Neural progenitor cell (in vitro differentiated cells): ENCODE results near the gene ASPDH. TPM values are rescaled to one million over a fixed set of nuclear protein-coding genes. Genes with fewer than 3 reads are reported as not detected.

ENCODE experiments used
- DNase-seq: peaks from one replicate; pipeline ENCODE4 v3.0.0-alpha.2; 2016; ENCODE audit warnings: low spot score
- H2AFZ ChIP-seq: fragments of 200-600 bp; sonication (generic); replicated peaks from 2 replicates; pipeline ENCODE4 v1.6.1; 2016; ENCODE audit warnings: antibody characterized with exemption
- H3F3A ChIP-seq: fragments of 200-600 bp; sonication (generic); 2 replicates; pipeline ENCODE4 v1.6.1; 2016; ENCODE audit warnings: antibody characterized with exemption, low read depth
- H3K27ac ChIP-seq: fragments of 200-600 bp; sonication (generic); 2 replicates; pipeline ENCODE4 v1.5.1; 2016; ENCODE audit warnings: mild to moderate bottlenecking
- H3K27me3 ChIP-seq: fragments of 200-600 bp; sonication (generic); 2 replicates; pipeline ENCODE4 v1.6.1; 2016; ENCODE audit warnings: mild to moderate bottlenecking, moderate library complexity
- H3K36me3 ChIP-seq: fragments of 200-600 bp; sonication (generic); 2 replicates; pipeline ENCODE4 v1.5.1; 2016
- H3K4me1 ChIP-seq: fragments of 200-600 bp; sonication (generic); 2 replicates; pipeline ENCODE4 v1.6.1; 2016; ENCODE audit warnings: mixed run types
- H3K4me2 ChIP-seq: fragments of 200-600 bp; sonication (generic); 2 replicates; pipeline ENCODE4 v1.6.1; 2016
- H3K4me3 ChIP-seq: fragments of 200-600 bp; sonication (generic); 2 replicates; pipeline ENCODE4 v1.5.1; 2016
- H3K79me2 ChIP-seq: fragments of 200-600 bp; sonication (generic); 2 replicates; pipeline ENCODE4 v1.6.1; 2016; ENCODE audit warnings: low read depth
- H3K9ac ChIP-seq: fragments of 200-600 bp; sonication (generic); 2 replicates; pipeline ENCODE4 v1.6.1; 2016
- H3K9me3 ChIP-seq: fragments of 200-600 bp; sonication (generic); 2 replicates; pipeline ENCODE4 v1.5.1; 2016; ENCODE audit warnings: low read depth
- H4K20me1 ChIP-seq: fragments of 200-600 bp; sonication (generic); 2 replicates; pipeline ENCODE4 v1.6.1; 2016; ENCODE audit warnings: low read depth
- H3K27ac Mint-ChIP-seq: 3 replicates; pipeline ENCODE4 v1.8.0; 2021; ENCODE audit warnings: mixed read lengths
- H3K27me3 Mint-ChIP-seq: 2 replicates; pipeline ENCODE4 v1.8.0; 2022; ENCODE audit warnings: low read depth, mild to moderate bottlenecking, inconsistent platforms, moderate library complexity, mixed read lengths; ENCODE audit not compliant: insufficient read depth
- H3K36me3 Mint-ChIP-seq: 3 replicates; pipeline ENCODE4 v1.8.0; 2021; ENCODE audit warnings: mixed read lengths
- H3K4me1 Mint-ChIP-seq: 3 replicates; pipeline ENCODE4 v1.8.0; 2021; ENCODE audit warnings: mixed read lengths
- H3K4me3 Mint-ChIP-seq: 3 replicates; pipeline ENCODE4 v1.8.0; 2021; ENCODE audit warnings: mild to moderate bottlenecking, moderate library complexity, mixed read lengths
- H3K9me3 Mint-ChIP-seq: 3 replicates; pipeline ENCODE4 v1.8.0; 2020; ENCODE audit warnings: mixed read lengths
- EZH2 ChIP-seq: fragments of 200-600 bp; sonication (generic); IDR thresholded peaks from 2 replicates; pipeline ENCODE4 v1.6.1; 2017; ENCODE audit warnings: antibody characterized with exemption, mild to moderate bottlenecking, moderate library complexity
- EZH2phosphoT487 ChIP-seq: fragments of 200-600 bp; sonication (generic); IDR thresholded peaks from 2 replicates; pipeline ENCODE4 v1.6.1; 2017; ENCODE audit warnings: antibody characterized with exemption
- total RNA-seq: library from RNA; depleted of rRNA; stranded (reverse); fragments of >200 nt; gene quantifications from 2 replicates; pipeline ENCODE4 v1.2.3, GENCODE V29; 2015; ENCODE audit warnings: low replicate concordance
- TF ChIP-seq, protein P1 (sequence below): fragments of 200-600 bp; sonication (generic); IDR thresholded peaks from 2 replicates; pipeline ENCODE4 v1.5.1; 2017; ENCODE audit warnings: antibody characterized with exemption, mild to moderate bottlenecking

Gene ASPDH
- total RNA-seq, 1 donor from 2014 or later = not detected

DNA sequence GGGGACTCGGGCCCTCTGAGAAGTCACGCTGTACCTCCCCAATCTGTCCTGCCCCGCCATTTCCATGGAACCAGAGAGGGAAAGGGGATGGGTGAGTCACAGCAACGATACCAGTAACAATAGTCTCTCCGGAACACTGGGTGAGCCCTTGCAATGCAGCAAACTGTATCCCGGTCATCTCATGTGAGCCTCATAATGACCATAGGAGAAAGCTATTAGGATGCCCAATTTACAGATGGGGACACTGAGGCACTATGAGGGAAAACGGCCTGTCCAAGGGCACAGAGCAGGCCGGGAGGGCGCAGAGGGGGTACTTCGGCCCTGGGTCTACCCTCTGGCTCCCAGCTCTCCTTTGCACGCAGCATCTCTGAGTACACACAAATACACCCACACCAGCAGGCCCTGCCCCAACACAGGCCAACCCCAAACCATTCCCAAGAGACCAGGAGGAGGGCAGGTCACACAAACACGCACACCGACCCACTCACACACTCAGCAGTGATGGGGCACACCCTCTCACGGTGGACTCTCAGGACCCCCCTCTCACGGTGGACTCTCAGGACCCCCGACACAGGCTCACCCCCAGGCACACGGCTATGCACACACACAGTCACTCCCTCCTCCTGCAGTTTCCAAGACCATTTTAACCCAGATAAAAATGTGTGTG is 36.3 kb upstream of the ASPDH start:
- peaks cover 30% of the 10 kb centered on the region for H3K4me1 Mint-ChIP-seq
- Histone ChIP-seq H3K9ac (no peak overlapping the region), H3K36me3 (no peaks in the 10 kb centered on the region), H3K27me3 (peaks cover 60% of the 10 kb centered on the region), H3K4me3 (no peak overlapping the region), H3K4me1 (peaks cover 7% of the 10 kb centered on the region), H3F3A (peaks cover 5% of the 10 kb centered on the region), H3K4me2 (peak overlapping the region; percentile 98), H3K27ac (no peak overlapping the region), H4K20me1 (peaks cover 58% of the 10 kb centered on the region), H2AFZ (no peak overlapping the region), H3K79me2 (peaks cover 4% of the 10 kb centered on the region), H3K9me3 (no peaks in the 10 kb centered on the region)
- DNase-seq = no peak
- peaks cover 4% of the 10 kb centered on the region for H3K27me3 Mint-ChIP-seq
- H3K36me3 Mint-ChIP-seq = peaks cover 7% of the 10 kb centered on the region
- TF ChIP-seq EZH2 = no peak
- H3K4me3 Mint-ChIP-seq = peak overlapping the region; percentile 69
- H3K27ac Mint-ChIP-seq = no peak overlapping the region
- H3K9me3 Mint-ChIP-seq = no peaks in the 10 kb centered on the region

DNA sequence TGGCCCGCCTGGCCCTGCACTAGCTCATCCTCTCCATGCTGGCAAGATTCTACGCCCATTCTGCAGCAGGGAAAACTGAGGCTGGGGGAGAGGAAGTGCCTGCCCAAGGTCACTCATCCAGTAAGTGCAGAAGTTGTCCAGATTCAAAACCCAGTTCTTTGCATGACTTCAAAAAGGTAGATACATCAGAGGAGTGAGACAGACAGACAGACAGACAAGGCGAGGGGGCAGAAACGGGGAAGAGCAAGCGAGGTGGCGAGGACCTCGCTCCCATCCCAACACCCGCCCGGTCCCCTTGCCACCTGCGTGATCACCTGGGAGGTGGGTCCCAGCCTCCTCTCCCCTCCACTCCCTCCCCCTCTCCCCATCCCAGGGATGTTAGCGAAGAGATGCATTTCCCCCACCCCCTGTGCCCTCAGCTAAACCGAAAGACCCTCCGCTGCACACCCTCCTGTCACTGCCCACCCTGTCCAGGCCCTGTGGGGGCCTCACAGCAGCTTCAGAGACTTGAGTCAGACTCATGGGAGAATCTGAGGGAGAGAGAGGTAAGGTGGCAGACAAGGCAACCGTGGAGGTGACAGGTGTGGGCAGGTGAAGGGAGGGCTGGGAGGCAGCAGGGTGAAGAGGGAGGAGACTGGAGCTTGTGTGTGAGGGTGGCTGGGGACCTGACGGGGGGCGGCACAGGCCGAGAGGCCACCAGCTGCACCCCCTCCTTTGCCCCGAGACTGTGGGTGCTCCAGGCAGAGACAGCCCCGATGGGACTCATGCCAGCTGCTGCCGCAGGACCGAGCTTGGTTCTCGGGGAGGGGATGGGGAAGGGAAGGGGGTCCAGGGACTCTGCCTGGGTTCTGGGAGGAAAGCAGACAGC is 35.6 kb upstream of the ASPDH start:
- H3K27ac Mint-ChIP-seq = no peak overlapping the region
- H2AFZ ChIP-seq = no peak overlapping the region
- H3K27ac ChIP-seq = no peak overlapping the region
- H3K4me1 ChIP-seq = peaks cover 7% of the 10 kb centered on the region
- H3K4me2 ChIP-seq = no peak overlapping the region
- peaks cover 25% of the 10 kb centered on the region for H3K4me1 Mint-ChIP-seq
- TF ChIP-seq EZH2phosphoT487 = no peak
- no peak for TF ChIP-seq EZH2
- TF ChIP-seq, protein P1, sequence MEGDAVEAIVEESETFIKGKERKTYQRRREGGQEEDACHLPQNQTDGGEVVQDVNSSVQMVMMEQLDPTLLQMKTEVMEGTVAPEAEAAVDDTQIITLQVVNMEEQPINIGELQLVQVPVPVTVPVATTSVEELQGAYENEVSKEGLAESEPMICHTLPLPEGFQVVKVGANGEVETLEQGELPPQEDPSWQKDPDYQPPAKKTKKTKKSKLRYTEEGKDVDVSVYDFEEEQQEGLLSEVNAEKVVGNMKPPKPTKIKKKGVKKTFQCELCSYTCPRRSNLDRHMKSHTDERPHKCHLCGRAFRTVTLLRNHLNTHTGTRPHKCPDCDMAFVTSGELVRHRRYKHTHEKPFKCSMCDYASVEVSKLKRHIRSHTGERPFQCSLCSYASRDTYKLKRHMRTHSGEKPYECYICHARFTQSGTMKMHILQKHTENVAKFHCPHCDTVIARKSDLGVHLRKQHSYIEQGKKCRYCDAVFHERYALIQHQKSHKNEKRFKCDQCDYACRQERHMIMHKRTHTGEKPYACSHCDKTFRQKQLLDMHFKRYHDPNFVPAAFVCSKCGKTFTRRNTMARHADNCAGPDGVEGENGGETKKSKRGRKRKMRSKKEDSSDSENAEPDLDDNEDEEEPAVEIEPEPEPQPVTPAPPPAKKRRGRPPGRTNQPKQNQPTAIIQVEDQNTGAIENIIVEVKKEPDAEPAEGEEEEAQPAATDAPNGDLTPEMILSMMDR = no peak
- peak overlapping the region; percentile 68 for H3K4me3 Mint-ChIP-seq
- H3K79me2 ChIP-seq = peaks cover 4% of the 10 kb centered on the region
- H3K36me3 Mint-ChIP-seq = peaks cover 7% of the 10 kb centered on the region
- peaks cover 4% of the 10 kb centered on the region for H3K27me3 Mint-ChIP-seq
- no peak overlapping the region for H3K9ac ChIP-seq
- DNase-seq = no peak
- H3F3A ChIP-seq = peaks cover 5% of the 10 kb centered on the region
- H3K9me3 ChIP-seq = no peaks in the 10 kb centered on the region
- no peaks in the 10 kb centered on the region for H3K9me3 Mint-ChIP-seq
- peaks cover 50% of the 10 kb centered on the region for H4K20me1 ChIP-seq
- H3K36me3 ChIP-seq = no peaks in the 10 kb centered on the region
- H3K4me3 ChIP-seq = no peak overlapping the region
- peaks cover 53% of the 10 kb centered on the region for H3K27me3 ChIP-seq

DNA sequence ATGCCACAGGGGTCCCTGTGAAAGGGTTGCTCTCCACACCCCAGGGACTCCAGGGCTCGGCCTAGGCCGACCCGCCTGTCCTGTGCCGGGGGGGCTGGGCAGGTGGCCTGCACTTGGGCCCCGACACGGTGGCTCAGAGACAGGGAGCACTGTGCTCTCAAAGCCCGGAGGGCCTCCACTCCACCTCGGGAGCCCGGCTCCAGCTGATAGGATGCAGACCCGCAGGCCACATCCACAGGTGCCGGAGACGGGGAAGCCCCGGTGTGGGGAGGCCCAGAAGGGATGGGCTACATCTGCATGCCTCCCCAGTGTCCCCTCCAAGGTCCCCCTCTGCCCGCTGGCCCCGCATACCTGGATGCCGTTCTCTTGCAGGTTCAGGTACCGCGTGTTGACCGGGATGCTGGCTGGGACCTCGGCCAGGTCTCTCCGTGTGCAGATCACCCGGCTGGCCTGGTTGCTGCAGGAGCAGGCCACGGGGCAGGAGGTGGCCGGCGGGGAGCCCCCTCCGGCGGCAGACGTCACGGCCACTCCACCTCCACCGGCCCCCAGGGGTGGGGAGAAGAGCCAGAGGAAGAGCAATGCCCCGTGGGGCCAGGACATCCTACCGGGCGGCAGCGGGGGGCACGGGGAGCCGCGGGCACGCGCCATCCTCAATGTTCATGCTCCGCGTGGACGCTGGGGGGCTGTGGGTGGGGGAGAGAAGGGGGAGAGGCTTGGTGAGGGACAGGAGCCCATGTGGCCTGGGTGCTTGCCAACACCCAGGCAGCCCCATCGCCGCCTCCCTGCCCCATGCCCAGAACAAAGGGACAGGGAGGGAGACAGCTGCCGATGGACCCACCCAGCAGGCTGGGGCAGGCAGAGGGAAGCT is 34.7 kb upstream of the ASPDH start:
- peaks cover 2% of the 10 kb centered on the region for H3K79me2 ChIP-seq
- no peak overlapping the region for H3K27ac ChIP-seq
- TF ChIP-seq EZH2phosphoT487 = no peak
- no peak for TF ChIP-seq EZH2
- TF ChIP-seq, protein P1 = no peak
- peaks cover 23% of the 10 kb centered on the region for H3K4me1 Mint-ChIP-seq
- H3K9ac ChIP-seq = no peak overlapping the region
- H3K4me3 Mint-ChIP-seq = no peak overlapping the region
- no peak overlapping the region for H3K27ac Mint-ChIP-seq
- peaks cover 4% of the 10 kb centered on the region for H3K27me3 Mint-ChIP-seq
- H3K9me3 Mint-ChIP-seq = no peaks in the 10 kb centered on the region
- H4K20me1 ChIP-seq = peaks cover 44% of the 10 kb centered on the region
- H3K27me3 ChIP-seq = peaks cover 45% of the 10 kb centered on the region
- H3K36me3 Mint-ChIP-seq = peaks cover 7% of the 10 kb centered on the region
- no peak overlapping the region for H3K4me3 ChIP-seq
- H3F3A ChIP-seq = peaks cover 5% of the 10 kb centered on the region
- H3K36me3 ChIP-seq = no peaks in the 10 kb centered on the region
- no peaks in the 10 kb centered on the region for H3K9me3 ChIP-seq
- no peak overlapping the region for H2AFZ ChIP-seq
- DNase-seq = no peak
- no peak overlapping the region for H3K4me2 ChIP-seq
- peaks cover 7% of the 10 kb centered on the region for H3K4me1 ChIP-seq
